NCI-H1436 (cell line): ENCODE measurements around the gene CACNA1C.

ENCODE experiments used
- DNase-seq: peaks from one replicate; lab custom pipeline; 2025; lab: John Stamatoyannopoulos, UW

CACNA1C gene

GRCh38 chr12:2520722-2521246 lies 468.0 kb downstream of the CACNA1C start:
- no peak for DNase-seq

- no peak for DNase-seq
These were observed 470.5 kb downstream of the CACNA1C start for GRCh38 chr12:2523317-2523716.

GRCh38 chr12:2523844-2524243 lies 471.1 kb downstream of the CACNA1C start:
- no peak for DNase-seq

GRCh38 chr12:2526371-2526770 lies 473.6 kb downstream of the CACNA1C start:
- no peak for DNase-seq

GRCh38 chr12:2528001-2528400 lies 475.2 kb downstream of the CACNA1C start:
- no peak for DNase-seq

- DNase-seq, result no peak
These were observed 477.0 kb downstream of the CACNA1C start for GRCh38 chr12:2529807-2530206.

GRCh38 chr12:2531371-2531770 lies 478.6 kb downstream of the CACNA1C start:
- no peak for DNase-seq

GRCh38 chr12:2533036-2533435 lies 480.2 kb downstream of the CACNA1C start:
- no peak for DNase-seq

GRCh38 chr12:2535583-2536204 lies 482.9 kb downstream of the CACNA1C start:
- DNase-seq, result no peak

- DNase-seq, result no peak
These were observed 483.9 kb downstream of the CACNA1C start for GRCh38 chr12:2536724-2537123.

GRCh38 chr12:2537868-2538541 lies 485.2 kb downstream of the CACNA1C start:
- no peak for DNase-seq

- DNase-seq, result no peak
These were observed 487.2 kb downstream of the CACNA1C start for GRCh38 chr12:2539938-2540337.

- no peak for DNase-seq
These were observed 487.8 kb downstream of the CACNA1C start for GRCh38 chr12:2540535-2540941.

- DNase-seq, result no peak
These were observed 488.9 kb downstream of the CACNA1C start for GRCh38 chr12:2541631-2542204.

- DNase-seq, result no peak
These were observed 491.0 kb downstream of the CACNA1C start for GRCh38 chr12:2543801-2544200.

GRCh38 chr12:2544230-2544629 lies 491.4 kb downstream of the CACNA1C start:
- no peak for DNase-seq

GRCh38 chr12:2547273-2548044 lies 494.7 kb downstream of the CACNA1C start:
- DNase-seq, result no peak

GRCh38 chr12:2548081-2548480 lies 495.3 kb downstream of the CACNA1C start:
- DNase-seq, result no peak

- no peak for DNase-seq
These were observed 498.0 kb downstream of the CACNA1C start for GRCh38 chr12:2550561-2551411.

GRCh38 chr12:2551412-2551900 lies 498.7 kb downstream of the CACNA1C start:
- DNase-seq, result no peak

- DNase-seq, result no peak
These were observed 499.4 kb downstream of the CACNA1C start for GRCh38 chr12:2552000-2552756.
